OCI-LY7 (cell line): ENCODE measurements around the gene CD22.

Experiments used
- EZH2phosphoT487 ChIP-seq: fragments of 200-600 bp; sonication (generic); IDR thresholded peaks from 2 replicates; pipeline ENCODE4 v1.6.1; 2018; ENCODE audit warnings: low read depth, borderline replicate concordance, mild to moderate bottlenecking, mixed run types, antibody characterized with exemption, low read length, moderate library complexity, mixed read lengths
- TF ChIP-seq, protein P1 (sequence below): fragments of 200-600 bp; sonication (generic); conservative IDR thresholded peaks from 2 replicates; pipeline ENCODE4 v1.5.1; 2014; ENCODE audit warnings: mild to moderate bottlenecking, antibody characterized with exemption, low read length, moderate library complexity, mixed read lengths

DNA sequence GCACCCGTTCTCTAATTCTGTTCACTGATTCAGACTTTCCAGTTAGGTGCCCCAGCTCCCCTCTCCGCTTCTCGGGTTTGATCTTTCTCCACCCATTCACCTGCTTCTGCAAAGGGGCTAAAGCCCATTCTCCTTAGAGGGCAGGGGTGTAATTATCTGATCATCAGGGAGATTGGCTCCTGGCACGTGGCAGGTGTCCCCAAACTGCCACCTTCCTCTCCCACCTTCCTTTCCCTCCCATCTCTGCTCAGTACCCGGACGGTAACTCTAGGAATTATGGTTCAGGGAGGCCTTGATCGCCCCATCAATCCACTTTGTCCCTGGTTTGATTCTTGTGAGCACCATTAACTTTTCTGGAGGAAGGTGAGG lies 18.9 kb downstream of the CD22 start:
- TF ChIP-seq, protein P1, sequence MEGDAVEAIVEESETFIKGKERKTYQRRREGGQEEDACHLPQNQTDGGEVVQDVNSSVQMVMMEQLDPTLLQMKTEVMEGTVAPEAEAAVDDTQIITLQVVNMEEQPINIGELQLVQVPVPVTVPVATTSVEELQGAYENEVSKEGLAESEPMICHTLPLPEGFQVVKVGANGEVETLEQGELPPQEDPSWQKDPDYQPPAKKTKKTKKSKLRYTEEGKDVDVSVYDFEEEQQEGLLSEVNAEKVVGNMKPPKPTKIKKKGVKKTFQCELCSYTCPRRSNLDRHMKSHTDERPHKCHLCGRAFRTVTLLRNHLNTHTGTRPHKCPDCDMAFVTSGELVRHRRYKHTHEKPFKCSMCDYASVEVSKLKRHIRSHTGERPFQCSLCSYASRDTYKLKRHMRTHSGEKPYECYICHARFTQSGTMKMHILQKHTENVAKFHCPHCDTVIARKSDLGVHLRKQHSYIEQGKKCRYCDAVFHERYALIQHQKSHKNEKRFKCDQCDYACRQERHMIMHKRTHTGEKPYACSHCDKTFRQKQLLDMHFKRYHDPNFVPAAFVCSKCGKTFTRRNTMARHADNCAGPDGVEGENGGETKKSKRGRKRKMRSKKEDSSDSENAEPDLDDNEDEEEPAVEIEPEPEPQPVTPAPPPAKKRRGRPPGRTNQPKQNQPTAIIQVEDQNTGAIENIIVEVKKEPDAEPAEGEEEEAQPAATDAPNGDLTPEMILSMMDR, result no peak
- TF ChIP-seq EZH2phosphoT487, result no peak
